ENCODE results near the gene GFRA1.

GRCh38 chr10:116265686-116266085 is 7.3 kb downstream of the GFRA1 start:
- TF ChIP-seq CTCF (IDR thresholded peaks at IDR 0.05) (no peak), POLR2A (IDR thresholded peaks at IDR 0.05) (no peak), POLR2AphosphoS5 (IDR thresholded peaks at IDR 0.05) (no peak), EP300 (IDR thresholded peaks at IDR 0.05) (no peak)
